GM12801 (cell line): ENCODE measurements around the gene ADAMTS1.

ENCODE experiments used
- TF ChIP-seq, protein P1 (sequence below): IDR thresholded peaks from one replicate; pipeline ENCODE4 v1.5.1; 2011; ENCODE audit warnings: control low read depth; ENCODE audit not compliant: insufficient read length; ENCODE audit errors: extremely low read depth

ADAMTS1 gene

GRCh38 chr21:26810676-26811415, 34.4 kb downstream of the ADAMTS1 start:
- TF ChIP-seq, protein P1, sequence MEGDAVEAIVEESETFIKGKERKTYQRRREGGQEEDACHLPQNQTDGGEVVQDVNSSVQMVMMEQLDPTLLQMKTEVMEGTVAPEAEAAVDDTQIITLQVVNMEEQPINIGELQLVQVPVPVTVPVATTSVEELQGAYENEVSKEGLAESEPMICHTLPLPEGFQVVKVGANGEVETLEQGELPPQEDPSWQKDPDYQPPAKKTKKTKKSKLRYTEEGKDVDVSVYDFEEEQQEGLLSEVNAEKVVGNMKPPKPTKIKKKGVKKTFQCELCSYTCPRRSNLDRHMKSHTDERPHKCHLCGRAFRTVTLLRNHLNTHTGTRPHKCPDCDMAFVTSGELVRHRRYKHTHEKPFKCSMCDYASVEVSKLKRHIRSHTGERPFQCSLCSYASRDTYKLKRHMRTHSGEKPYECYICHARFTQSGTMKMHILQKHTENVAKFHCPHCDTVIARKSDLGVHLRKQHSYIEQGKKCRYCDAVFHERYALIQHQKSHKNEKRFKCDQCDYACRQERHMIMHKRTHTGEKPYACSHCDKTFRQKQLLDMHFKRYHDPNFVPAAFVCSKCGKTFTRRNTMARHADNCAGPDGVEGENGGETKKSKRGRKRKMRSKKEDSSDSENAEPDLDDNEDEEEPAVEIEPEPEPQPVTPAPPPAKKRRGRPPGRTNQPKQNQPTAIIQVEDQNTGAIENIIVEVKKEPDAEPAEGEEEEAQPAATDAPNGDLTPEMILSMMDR, result no peak

GRCh38 chr21:26810266-26810665, 34.9 kb downstream of the ADAMTS1 start:
- TF ChIP-seq, protein P1, result no peak

GRCh38 chr21:26809745-26810144, 35.5 kb downstream of the ADAMTS1 start:
- TF ChIP-seq, protein P1, result no peak

DNA sequence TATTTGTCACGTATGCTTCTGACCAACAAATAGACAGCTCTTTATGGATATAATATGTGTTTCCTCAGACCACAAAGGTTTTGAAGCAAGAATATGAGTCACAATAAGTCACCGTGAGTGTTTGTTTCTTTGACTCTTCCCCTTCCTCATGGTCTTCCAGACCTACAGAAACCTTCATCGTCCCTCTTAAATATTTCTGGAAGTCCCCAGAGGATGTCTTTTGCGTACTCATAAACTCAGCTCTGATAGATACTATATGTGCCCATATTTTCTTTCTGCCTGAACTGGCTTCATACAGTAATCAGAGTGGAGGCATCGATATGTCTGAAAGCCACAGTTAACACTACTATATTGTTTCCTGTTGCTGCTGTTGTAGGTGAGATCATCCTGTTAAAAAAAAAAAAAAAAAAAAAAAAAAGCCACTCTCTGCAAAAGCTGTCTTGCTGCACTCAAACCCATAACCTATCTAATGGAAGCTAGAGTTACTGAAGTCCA, 38.4 kb downstream of the ADAMTS1 start:
- TF ChIP-seq, protein P1, result no peak

DNA sequence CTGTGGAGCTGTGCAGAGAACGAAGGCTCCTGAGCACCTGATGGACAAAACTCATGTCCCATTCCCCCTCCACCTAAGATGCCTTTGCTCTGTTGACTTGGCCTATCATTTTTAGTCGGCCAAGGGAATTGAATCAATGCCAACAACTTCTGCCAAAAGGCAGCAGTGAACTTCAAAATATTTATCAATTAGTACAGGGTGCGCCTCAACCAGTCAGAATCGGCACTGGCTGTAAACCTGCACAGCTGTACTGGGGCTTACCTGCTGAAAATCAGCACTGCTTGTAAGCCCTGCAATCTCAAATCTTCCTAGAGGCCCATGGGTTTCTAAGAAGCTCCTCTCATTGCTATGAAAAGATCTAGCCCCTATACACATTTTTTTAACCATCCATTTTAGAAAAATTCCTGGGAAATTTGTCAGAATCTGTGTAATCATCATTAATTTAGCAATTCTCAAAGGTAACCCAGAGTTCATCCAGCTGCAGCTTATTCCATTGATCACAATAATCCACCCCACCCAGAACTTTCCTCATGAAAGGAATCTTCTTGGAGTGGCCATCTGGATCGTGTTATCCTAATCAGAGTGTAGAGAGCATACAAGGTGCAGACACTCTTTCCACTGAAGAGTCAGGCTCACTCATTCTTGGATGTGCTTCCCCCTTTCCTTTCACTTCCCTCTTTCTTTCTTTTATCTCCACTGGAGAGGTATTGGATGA, 40.2 kb downstream of the ADAMTS1 start:
- TF ChIP-seq, protein P1, result no peak

GRCh38 chr21:26801498-26801897, 43.7 kb downstream of the ADAMTS1 start:
- TF ChIP-seq, protein P1, result no peak

DNA sequence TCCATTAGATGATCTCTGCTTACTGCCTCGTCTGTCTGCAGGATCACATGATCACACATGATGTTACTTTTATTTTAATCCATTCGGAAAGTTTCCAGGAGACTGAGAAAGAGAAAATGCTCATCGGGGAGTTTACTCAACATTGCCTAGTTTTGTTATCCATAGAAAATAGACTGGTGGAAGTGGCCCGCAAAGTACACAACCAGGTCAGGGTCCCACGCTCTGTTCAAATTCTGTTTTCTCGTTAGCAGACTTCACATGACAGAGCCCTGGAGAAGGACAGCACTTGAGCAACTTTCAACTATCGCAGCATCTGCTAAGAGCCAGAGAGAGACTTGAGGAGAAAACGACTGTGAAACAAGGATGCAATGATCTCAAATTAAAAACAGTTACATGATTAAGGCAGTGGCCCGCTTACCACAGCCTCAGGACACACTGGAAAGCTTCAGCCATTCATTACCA, 44.2 kb downstream of the ADAMTS1 start:
- TF ChIP-seq, protein P1, result no peak
